ENCODE data around the gene NKX1-1.

GRCh38 chr4:1360423-1361283 is 45.6 kb downstream of the NKX1-1 start:
- TF ChIP-seq CTCF (IDR thresholded peaks at IDR 0.05) (no peak), POLR2A (IDR thresholded peaks at IDR 0.05) (no peak)
